Measurements from ENCODE around the gene RSPH9.
A peak's percentile ranks its signal among the peaks of the same experiment; 100 is the strongest.
"Not testable (repeated sequence)": the region's sequence is repeated elsewhere in the genome, so short reads cannot be mapped to it uniquely, and the experiment has no call there.

RSPH9 gene

GRCh38 chr6:43635387-43636307, 9.2 kb upstream of the RSPH9 start, which contains the start of gene MAD2L1BP:
MAD2L1BP (plus strand) TSS chr6:43635840; CDS start chr6:43635876, 36 bp downstream.
- Mint-ChIP-seq H3K9me3 (no peaks in the 10 kb centered on the region), H3K4me3 (peak within 1 kb of the TSS; percentile 98 to 99), H3K36me3 (ENCODE audit: insufficient read depth) (peaks cover 46% of the 10 kb centered on the region), H3K27me3 (no peaks in the 10 kb centered on the region), H3K4me1 (ENCODE audit: low read depth in 2 of 2) (peaks cover 38 to 43% of the 10 kb centered on the region in 2 donors), H3K27ac (peak within 1 kb of the TSS; percentile 97 to 98)
- DNase-seq (peak; percentile 74 to 79 (median 77)), ATAC-seq (replicated peaks) (peak; percentile 92)

DNA sequence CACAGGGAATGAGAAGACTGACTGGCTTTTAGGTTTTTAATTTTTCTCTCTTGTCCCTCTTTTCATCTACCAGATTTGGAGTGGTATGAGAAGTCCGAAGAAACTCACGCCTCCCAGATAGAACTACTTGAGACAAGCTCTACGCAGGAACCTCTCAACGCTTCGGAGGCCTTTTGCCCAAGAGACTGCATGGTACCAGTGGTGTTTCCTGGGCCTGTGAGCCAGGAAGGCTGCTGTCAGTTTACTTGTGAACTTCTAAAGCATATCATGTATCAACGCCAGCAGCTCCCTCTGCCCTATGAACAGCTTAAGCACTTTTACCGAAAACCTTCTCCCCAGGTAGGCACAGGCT, 8.6 kb upstream of the RSPH9 start:
- Mint-ChIP-seq H3K4me1 (ENCODE audit: low read depth in 2 of 2) (peaks cover 40 to 43% of the 10 kb centered on the region in 2 donors), H3K4me3 (peak overlapping the region; percentile 98 to 99), H3K27me3 (no peaks in the 10 kb centered on the region), H3K9me3 (no peaks in the 10 kb centered on the region), H3K36me3 (ENCODE audit: insufficient read depth) (peaks cover 52% of the 10 kb centered on the region), H3K27ac (peak overlapping the region; percentile 97 to 98)
- peak; percentile 9 for ATAC-seq (replicated peaks)
- DNase-seq = no peak

DNA sequence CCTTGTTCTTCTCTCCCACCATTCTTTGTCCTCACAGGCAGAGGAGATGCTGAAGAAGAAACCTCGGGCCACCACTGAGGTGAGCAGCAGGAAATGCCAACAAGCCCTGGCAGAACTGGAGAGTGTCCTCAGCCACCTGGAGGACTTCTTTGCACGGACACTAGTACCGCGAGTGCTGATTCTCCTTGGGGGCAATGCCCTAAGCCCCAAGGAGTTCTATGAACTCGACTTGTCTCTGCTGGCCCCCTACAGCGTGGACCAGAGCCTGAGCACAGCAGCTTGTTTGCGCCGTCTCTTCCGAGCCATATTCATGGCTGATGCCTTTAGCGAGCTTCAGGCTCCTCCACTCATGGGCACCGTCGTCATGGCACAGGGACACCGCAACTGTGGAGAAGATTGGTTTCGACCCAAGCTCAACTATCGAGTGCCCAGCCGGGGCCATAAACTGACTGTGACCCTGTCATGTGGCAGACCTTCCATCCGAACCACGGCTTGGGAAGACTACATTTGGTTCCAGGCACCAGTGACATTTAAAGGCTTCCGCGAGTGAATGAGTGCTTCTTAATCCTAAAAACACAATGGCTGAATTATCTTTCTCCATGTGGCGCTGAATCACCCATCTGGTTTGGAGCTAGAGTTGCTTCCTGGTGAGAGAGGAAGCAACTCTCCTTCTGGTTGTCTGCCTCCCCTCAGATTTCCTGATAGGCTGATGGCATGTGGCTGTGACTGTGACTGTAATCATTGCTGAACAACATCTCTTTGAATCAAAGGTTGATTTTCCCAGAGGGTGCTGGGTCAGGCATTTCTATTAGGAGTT, 4.6 kb upstream of the RSPH9 start:
- ATAC-seq (replicated peaks) (no peak), DNase-seq (no peak)
- Mint-ChIP-seq H3K4me1 (ENCODE audit: low read depth in 2 of 2) (peaks cover 41 to 49% of the 10 kb centered on the region in 2 donors), H3K4me3 (peak overlapping the region in 1 of 2 donors; percentile 21), H3K27ac (peak overlapping the region in 1 of 2 donors; percentile 11), H3K36me3 (ENCODE audit: insufficient read depth) (peaks cover 50% of the 10 kb centered on the region), H3K27me3 (no peaks in the 10 kb centered on the region), H3K9me3 (no peaks in the 10 kb centered on the region)

GRCh38 chr6:43645613-43645964, 753 bp downstream of the RSPH9 start:
- ATAC-seq (replicated peaks) (peak; percentile 12), DNase-seq (no peak)
- Mint-ChIP-seq H3K36me3 (ENCODE audit: insufficient read depth) (peaks cover 7% of the 10 kb centered on the region), H3K4me1 (ENCODE audit: low read depth in 2 of 2) (peaks cover 8 to 20% of the 10 kb centered on the region in 2 donors), H3K27me3 (no peaks in the 10 kb centered on the region), H3K9me3 (no peaks in the 10 kb centered on the region), H3K4me3 (peak overlapping the region; percentile 73 to 75), H3K27ac (no peak overlapping the region)

DNA sequence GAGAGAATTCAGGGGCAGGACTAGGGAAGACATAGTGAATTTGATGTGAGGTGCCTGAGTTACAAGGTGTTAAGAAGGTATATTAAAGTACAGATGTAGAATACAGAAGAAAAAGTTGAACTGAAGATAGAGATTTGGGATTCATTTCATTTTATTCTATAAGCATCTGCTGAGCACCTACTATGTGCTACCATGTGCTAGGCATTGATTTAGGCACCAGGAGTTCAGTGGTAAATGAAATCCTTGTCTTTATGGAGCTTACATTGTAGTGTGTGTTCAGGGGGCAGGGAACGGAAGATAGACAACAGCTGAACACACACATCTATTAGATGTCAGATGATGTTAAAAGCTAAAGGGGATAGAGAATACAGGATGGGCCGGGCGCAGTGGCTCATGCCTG, 2.8 kb downstream of the RSPH9 start:
- H3K4me3 Mint-ChIP-seq = no peak overlapping the region

DNA sequence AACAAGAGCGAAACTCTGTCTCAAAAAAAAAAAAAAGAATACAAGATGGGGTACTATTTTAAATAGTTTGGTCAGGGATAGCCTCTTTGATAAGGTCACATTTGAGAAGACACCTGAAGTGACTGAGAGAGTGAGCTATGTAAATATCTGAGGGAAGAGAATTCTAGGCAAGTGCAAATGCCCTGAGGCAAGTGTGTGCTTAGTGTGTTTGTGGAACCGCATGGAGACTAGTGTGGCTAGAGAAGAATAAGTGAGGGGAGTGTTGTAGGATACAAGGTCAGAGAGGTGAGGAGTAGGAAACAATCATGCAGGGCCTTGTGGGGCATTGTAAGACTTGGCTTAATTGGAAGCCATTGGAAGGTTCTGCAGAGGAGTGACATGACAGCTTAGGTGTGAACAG, 3.4 kb downstream of the RSPH9 start:
- DNase-seq (no peak), ATAC-seq (replicated peaks) (no peak)
- Mint-ChIP-seq H3K36me3 (ENCODE audit: insufficient read depth) (no peaks in the 10 kb centered on the region), H3K4me3 (no peak overlapping the region), H3K27me3 (no peaks in the 10 kb centered on the region), H3K4me1 (ENCODE audit: low read depth in 2 of 2) (peaks cover 4 to 11% of the 10 kb centered on the region in 2 donors), H3K27ac (peak overlapping the region in 1 of 2 donors; percentile 72), H3K9me3 (no peaks in the 10 kb centered on the region)

More for the DNA sequence above, 2.8 kb downstream of the RSPH9 start:
- Mint-ChIP-seq H3K4me1 (ENCODE audit: low read depth in 2 of 2) (peaks cover 6 to 13% of the 10 kb centered on the region in 2 donors), H3K9me3 (no peaks in the 10 kb centered on the region), H3K27ac (no peak overlapping the region), H3K27me3 (no peaks in the 10 kb centered on the region), H3K36me3 (ENCODE audit: insufficient read depth) (no peaks in the 10 kb centered on the region)
- DNase-seq = no peak
- ATAC-seq (replicated peaks) = no peak

DNA sequence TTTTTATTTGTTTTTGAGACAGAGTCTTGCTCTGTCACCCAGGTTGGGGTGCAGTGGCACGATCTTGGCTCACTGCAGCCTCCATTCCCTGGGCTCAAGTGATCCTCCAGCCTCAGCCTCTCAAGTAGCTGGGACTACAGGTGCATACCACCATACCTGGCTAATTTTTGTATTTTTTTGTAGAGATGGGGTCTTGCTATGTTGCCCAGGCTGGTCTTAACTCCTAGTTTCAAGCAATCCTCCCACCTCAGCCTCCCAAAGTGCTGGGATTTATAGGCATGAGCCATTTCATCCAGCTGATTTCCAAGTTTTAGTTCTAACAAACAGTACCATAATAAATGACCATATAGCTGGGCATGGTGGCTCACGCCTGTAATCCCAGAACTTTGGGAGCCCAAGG, 8.0 kb downstream of the RSPH9 start:
- not testable (repeated sequence) for H3K4me1 Mint-ChIP-seq (ENCODE audit: low read depth in 2 of 2); H3K36me3 Mint-ChIP-seq (ENCODE audit: insufficient read depth); H3K4me3 Mint-ChIP-seq; H3K9me3 Mint-ChIP-seq; H3K27me3 Mint-ChIP-seq; DNase-seq; H3K27ac Mint-ChIP-seq; ATAC-seq (replicated peaks)

GRCh38 chr6:43657221-43657802, 12.5 kb downstream of the RSPH9 start:
- ATAC-seq (replicated peaks) (no peak), DNase-seq (no peak)
- no peaks in the 10 kb centered on the region for H3K36me3 Mint-ChIP-seq (ENCODE audit: insufficient read depth)
- no peak overlapping the region for H3K4me3 Mint-ChIP-seq
- peaks cover 0 to 7% of the 10 kb centered on the region in 2 donors for H3K27me3 Mint-ChIP-seq
- no peak overlapping the region for H3K27ac Mint-ChIP-seq
- no peaks in the 10 kb centered on the region for H3K9me3 Mint-ChIP-seq
- no peaks in the 10 kb centered on the region for H3K4me1 Mint-ChIP-seq (ENCODE audit: low read depth in 2 of 2)

DNA sequence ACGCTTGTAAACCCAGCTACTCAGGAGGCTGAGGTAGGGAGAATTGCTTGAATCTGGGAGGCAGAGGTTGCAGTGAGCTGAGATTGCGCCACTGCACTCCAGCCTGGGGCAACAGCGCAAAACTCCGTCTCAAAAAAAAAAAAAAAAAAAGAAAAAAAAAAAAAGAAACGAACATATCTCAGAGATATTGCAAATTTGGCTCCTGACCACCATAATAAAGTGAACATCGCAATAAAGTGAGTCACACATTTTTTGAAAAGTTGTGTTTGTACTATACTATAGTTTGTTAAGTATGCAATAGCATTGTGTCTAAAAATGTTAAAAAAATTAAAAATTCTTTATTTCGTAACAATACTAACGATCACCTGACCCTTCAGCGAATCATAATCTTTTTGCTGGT, 13.3 kb downstream of the RSPH9 start:
- Mint-ChIP-seq H3K27me3 (peaks cover 0 to 7% of the 10 kb centered on the region in 2 donors), H3K27ac (no peak overlapping the region), H3K9me3 (no peaks in the 10 kb centered on the region), H3K4me3 (no peak overlapping the region), H3K4me1 (ENCODE audit: low read depth in 2 of 2) (no peaks in the 10 kb centered on the region), H3K36me3 (ENCODE audit: insufficient read depth) (no peaks in the 10 kb centered on the region)
- no peak for DNase-seq
- ATAC-seq (replicated peaks) = no peak

DNA sequence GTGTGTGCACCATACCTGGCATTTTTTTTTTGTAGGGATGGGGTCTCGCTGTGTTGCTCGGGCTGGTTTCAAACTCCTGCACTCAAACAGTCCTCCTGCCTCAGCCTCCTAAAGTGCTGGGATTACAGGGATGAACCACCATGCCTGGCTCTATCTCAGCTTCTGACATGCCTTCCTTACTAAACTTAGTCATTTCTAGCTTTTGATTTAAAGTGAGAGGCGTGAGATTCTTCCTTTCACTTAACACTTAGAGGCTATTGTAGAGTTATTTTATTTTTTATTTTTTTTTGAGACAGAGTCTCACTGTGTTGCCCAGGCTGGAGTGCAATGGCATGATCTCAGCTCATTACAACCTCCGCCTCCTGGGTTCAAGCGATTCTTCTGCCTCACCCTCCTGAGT, 18.1 kb downstream of the RSPH9 start:
- ATAC-seq (replicated peaks); DNase-seq; H3K9me3 Mint-ChIP-seq; H3K27ac Mint-ChIP-seq; H3K36me3 Mint-ChIP-seq (ENCODE audit: insufficient read depth); H3K4me3 Mint-ChIP-seq; H3K27me3 Mint-ChIP-seq: not testable (repeated sequence)
- peaks cover 10 to 11% of the 10 kb centered on the region in 2 donors for H3K4me1 Mint-ChIP-seq (ENCODE audit: low read depth in 2 of 2)

GRCh38 chr6:43665376-43665775, 20.5 kb downstream of the RSPH9 start:
- ATAC-seq (replicated peaks) (no peak), DNase-seq (no peak)
- H3K4me3 Mint-ChIP-seq = no peak overlapping the region
- H3K36me3 Mint-ChIP-seq (ENCODE audit: insufficient read depth) = no peaks in the 10 kb centered on the region
- H3K27ac Mint-ChIP-seq = no peak overlapping the region
- H3K9me3 Mint-ChIP-seq = no peaks in the 10 kb centered on the region
- peaks cover 5 to 8% of the 10 kb centered on the region in 2 donors for H3K27me3 Mint-ChIP-seq
- peaks cover 13 to 18% of the 10 kb centered on the region in 2 donors for H3K4me1 Mint-ChIP-seq (ENCODE audit: low read depth in 2 of 2)

- no peaks in the 10 kb centered on the region for H3K9me3 Mint-ChIP-seq
- peaks cover 5 to 8% of the 10 kb centered on the region in 2 donors for H3K27me3 Mint-ChIP-seq
- H3K36me3 Mint-ChIP-seq (ENCODE audit: insufficient read depth) = peaks cover under 1% of the 10 kb centered on the region
- H3K4me3 Mint-ChIP-seq = no peak overlapping the region
- no peak overlapping the region for H3K27ac Mint-ChIP-seq
- ATAC-seq (replicated peaks) (no peak), DNase-seq (no peak)
- H3K4me1 Mint-ChIP-seq (ENCODE audit: low read depth in 2 of 2) = peaks cover 13 to 18% of the 10 kb centered on the region in 2 donors
These were observed 21.5 kb downstream of the RSPH9 start for GRCh38 chr6:43666196-43666920.
